ENCODE measurements around the gene MYO16. TPM values are rescaled to one million over a fixed set of nuclear protein-coding genes. Genes with fewer than 3 reads are reported as not detected.
"Not testable (repeated sequence)": the region's sequence is repeated elsewhere in the genome, so short reads cannot be mapped to it uniquely, and the experiment has no call there.

MYO16 gene
- total RNA-seq, 4 donors from 2014 or later, result 0.06 to 0.07 TPM; not detected in 2

GRCh38 chr13:109074436-109074835, 445.0 kb downstream of the MYO16 start:
- DNase-seq (ENCODE audit: low spot score in 2 of 2), result no peak
- no peak overlapping the region for H3K4me3 ChIP-seq (ENCODE audit: low read depth, poor library complexity, severe bottlenecking)
- intact Hi-C loops (cut with DNase I; ENCODE audit: low total_unique reads), result no loop called here
- 73 to 83% methylated on average over 6 of the region's 6 CpGs for WGBS, 2 donors
- TF ChIP-seq, protein P1, sequence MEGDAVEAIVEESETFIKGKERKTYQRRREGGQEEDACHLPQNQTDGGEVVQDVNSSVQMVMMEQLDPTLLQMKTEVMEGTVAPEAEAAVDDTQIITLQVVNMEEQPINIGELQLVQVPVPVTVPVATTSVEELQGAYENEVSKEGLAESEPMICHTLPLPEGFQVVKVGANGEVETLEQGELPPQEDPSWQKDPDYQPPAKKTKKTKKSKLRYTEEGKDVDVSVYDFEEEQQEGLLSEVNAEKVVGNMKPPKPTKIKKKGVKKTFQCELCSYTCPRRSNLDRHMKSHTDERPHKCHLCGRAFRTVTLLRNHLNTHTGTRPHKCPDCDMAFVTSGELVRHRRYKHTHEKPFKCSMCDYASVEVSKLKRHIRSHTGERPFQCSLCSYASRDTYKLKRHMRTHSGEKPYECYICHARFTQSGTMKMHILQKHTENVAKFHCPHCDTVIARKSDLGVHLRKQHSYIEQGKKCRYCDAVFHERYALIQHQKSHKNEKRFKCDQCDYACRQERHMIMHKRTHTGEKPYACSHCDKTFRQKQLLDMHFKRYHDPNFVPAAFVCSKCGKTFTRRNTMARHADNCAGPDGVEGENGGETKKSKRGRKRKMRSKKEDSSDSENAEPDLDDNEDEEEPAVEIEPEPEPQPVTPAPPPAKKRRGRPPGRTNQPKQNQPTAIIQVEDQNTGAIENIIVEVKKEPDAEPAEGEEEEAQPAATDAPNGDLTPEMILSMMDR (IDR thresholded peaks at IDR 0.05), result no peak
- TF ChIP-seq POLR2A (IDR thresholded peaks at IDR 0.05), result no peak

DNA sequence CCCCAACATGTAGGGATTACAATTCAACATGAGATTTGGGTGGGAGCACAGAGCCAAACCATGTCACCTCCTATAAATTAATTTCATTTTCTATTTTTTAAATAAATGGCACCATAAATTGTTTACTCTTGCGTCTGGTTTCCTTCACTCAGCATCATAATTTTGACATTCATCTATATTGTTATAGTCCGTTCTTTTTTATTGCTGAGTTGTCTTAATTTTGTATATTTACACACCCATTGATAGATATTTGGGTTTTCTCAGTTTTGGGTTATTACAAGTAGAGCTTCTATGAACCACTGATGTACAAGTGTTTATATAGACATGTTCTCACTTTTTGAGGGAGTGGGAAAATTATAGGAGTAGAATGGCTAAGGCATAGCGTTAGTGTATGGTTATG, 445.4 kb downstream of the MYO16 start:
- intact Hi-C loops (cut with DNase I; ENCODE audit: low total_unique reads), result no loop called here
- DNase-seq (ENCODE audit: low spot score in 2 of 2), result no peak
- WGBS, 2 donors, result 87 to 92% methylated on average over 3 of the region's 3 CpGs
- no peak overlapping the region for H3K4me3 ChIP-seq (ENCODE audit: low read depth, poor library complexity, severe bottlenecking)
- TF ChIP-seq, protein P1 (IDR thresholded peaks at IDR 0.05), result no peak
- TF ChIP-seq POLR2A (IDR thresholded peaks at IDR 0.05), result no peak

- intact Hi-C loops (cut with DNase I; ENCODE audit: low total_unique reads), result no loop called here
- DNase-seq (ENCODE audit: low spot score in 2 of 2), result no peak
- TF ChIP-seq POLR2A (IDR thresholded peaks at IDR 0.05), result no peak
- TF ChIP-seq, protein P1 (IDR thresholded peaks at IDR 0.05), result no peak
- whole genome bisulfite sequencing, 2 donors, result 43 to 44% methylated on average over 10 of the region's 10 CpGs
- H3K4me3 ChIP-seq (ENCODE audit: low read depth, poor library complexity, severe bottlenecking), result no peak overlapping the region
Measured at GRCh38 chr13:109087916-109088623, 458.7 kb downstream of the MYO16 start.

GRCh38 chr13:109088624-109088917, 459.2 kb downstream of the MYO16 start:
- H3K4me3 ChIP-seq (ENCODE audit: low read depth, poor library complexity, severe bottlenecking), result no peak overlapping the region
- no peak for TF ChIP-seq POLR2A (IDR thresholded peaks at IDR 0.05)
- TF ChIP-seq, protein P1 (IDR thresholded peaks at IDR 0.05), result no peak
- DNase-seq (ENCODE audit: low spot score in 2 of 2), result no peak
- intact Hi-C loops (cut with DNase I; ENCODE audit: low total_unique reads), result no loop called here
- 87 to 90% methylated on average over 22 of the region's 22 CpGs for WGBS, 2 donors

DNA sequence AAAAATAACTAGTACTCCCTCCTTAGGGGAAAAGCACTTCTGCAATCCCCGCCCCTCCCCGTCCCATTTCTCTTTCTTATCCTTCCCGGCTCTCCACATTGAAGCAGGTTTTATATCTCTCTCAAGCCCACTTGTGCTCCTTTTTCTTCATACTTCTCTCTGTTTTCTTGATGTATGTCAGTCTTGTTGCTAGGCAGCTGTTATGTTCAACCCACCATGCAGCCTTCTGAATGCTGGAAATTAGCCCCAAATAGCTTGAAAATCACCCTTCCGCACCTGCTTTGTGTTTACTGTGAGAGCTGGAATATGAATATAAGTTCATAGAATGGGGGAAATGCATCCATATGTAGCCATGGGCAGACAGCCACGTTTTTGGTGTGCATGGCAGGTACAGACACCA, 461.4 kb downstream of the MYO16 start:
- no peak for DNase-seq (ENCODE audit: low spot score in 2 of 2)
- intact Hi-C loops (cut with DNase I; ENCODE audit: low total_unique reads), result no loop called here
- WGBS, 2 donors, result 42 to 51% methylated on average over 5 of the region's 5 CpGs
- TF ChIP-seq POLR2A (IDR thresholded peaks at IDR 0.05), result no peak
- TF ChIP-seq, protein P1 (IDR thresholded peaks at IDR 0.05), result no peak
- H3K4me3 ChIP-seq (ENCODE audit: low read depth, poor library complexity, severe bottlenecking), result no peak overlapping the region

DNA sequence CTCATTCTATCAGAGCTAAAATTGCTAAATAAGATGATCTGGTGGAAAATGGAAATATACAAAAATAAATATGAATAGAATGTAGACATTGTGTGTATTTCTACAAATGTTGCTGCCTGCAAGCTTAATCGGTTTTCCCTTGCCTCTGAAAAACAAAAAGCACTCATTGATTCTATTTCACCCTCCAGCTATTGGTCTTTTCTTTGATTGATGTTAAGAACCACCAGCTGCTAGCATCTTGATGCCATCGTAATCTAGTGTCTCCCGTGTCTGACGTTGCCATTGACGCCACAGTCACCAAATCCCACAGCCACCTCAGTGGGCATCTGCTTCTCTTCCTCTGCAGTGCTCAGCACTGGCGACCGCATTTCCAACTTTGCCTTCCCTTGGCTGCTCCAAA, 461.8 kb downstream of the MYO16 start:
- WGBS, 2 donors, result 70 to 83% methylated on average over 7 of the region's 7 CpGs
- TF ChIP-seq, protein P1 (IDR thresholded peaks at IDR 0.05), result no peak
- no peak for TF ChIP-seq POLR2A (IDR thresholded peaks at IDR 0.05)
- DNase-seq (ENCODE audit: low spot score in 2 of 2), result no peak
- no peak overlapping the region for H3K4me3 ChIP-seq (ENCODE audit: low read depth, poor library complexity, severe bottlenecking)
- intact Hi-C loops (cut with DNase I; ENCODE audit: low total_unique reads), result no loop called here

- 81 to 96% methylated on average over 3 of the region's 3 CpGs for WGBS, 2 donors
- intact Hi-C loops (cut with DNase I; ENCODE audit: low total_unique reads); DNase-seq (ENCODE audit: low spot score in 2 of 2); H3K4me3 ChIP-seq (ENCODE audit: low read depth, poor library complexity, severe bottlenecking): not testable (repeated sequence)
Measured at GRCh38 chr13:109092186-109092585, 462.8 kb downstream of the MYO16 start.
